Esophagus muscularis mucosa (tissue), 4 donors: ENCODE results near the gene SMCHD1.

Source experiments
- EP300 ChIP-seq: sonication (generic); formaldehyde crosslinking; IDR thresholded peaks from one replicate; pipeline ENCODE4 v1.6.1; 2017; ENCODE audit warnings: antibody characterized with exemption
- POLR2A ChIP-seq: fragments of 450-650 bp; IDR thresholded peaks from one replicate; pipeline ENCODE4 v1.6.1; 2017; ENCODE audit warnings: antibody characterized with exemption, moderate library complexity, mild to moderate bottlenecking, low read depth
- POLR2AphosphoS5 ChIP-seq, 2 donors: sonication (generic); formaldehyde crosslinking; IDR thresholded peaks; one replicate each; pipeline ENCODE4 v1.6.1; 2017; ENCODE audit warnings: antibody characterized with exemption in 2 of 2
- TF ChIP-seq, protein P1 (sequence below), 3 experiments: fragments of 200-600 bp in 2 of 3; fragments of 450-650 bp in 1 of 3; sonication (generic) in 2 of 3; IDR thresholded peaks; one replicate each; pipeline ENCODE4 v1.5.1; 2017 to 2019; ENCODE audit warnings: antibody characterized with exemption in 3 of 3, mild to moderate bottlenecking in 2 of 3, moderate library complexity in 1 of 3

- TF ChIP-seq POLR2AphosphoS5 (IDR thresholded peaks at IDR 0.05), result no peak
- TF ChIP-seq, protein P1, sequence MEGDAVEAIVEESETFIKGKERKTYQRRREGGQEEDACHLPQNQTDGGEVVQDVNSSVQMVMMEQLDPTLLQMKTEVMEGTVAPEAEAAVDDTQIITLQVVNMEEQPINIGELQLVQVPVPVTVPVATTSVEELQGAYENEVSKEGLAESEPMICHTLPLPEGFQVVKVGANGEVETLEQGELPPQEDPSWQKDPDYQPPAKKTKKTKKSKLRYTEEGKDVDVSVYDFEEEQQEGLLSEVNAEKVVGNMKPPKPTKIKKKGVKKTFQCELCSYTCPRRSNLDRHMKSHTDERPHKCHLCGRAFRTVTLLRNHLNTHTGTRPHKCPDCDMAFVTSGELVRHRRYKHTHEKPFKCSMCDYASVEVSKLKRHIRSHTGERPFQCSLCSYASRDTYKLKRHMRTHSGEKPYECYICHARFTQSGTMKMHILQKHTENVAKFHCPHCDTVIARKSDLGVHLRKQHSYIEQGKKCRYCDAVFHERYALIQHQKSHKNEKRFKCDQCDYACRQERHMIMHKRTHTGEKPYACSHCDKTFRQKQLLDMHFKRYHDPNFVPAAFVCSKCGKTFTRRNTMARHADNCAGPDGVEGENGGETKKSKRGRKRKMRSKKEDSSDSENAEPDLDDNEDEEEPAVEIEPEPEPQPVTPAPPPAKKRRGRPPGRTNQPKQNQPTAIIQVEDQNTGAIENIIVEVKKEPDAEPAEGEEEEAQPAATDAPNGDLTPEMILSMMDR (IDR thresholded peaks at IDR 0.05), result no peak
- TF ChIP-seq POLR2A, result no peak
- no peak for TF ChIP-seq EP300
These were observed 131.7 kb downstream of the SMCHD1 start for GRCh38 chr18:2787225-2787624.
